Measurements from ENCODE around the gene CAV1.

Gene CAV1

GRCh38 chr7:116505823-116506222, 19.0 kb upstream of the CAV1 start:
- no peak for DNase-seq

- no peak for DNase-seq
These were observed 14.8 kb upstream of the CAV1 start for GRCh38 chr7:116509982-116510579.

- DNase-seq, result no peak
These were observed 14.0 kb upstream of the CAV1 start for GRCh38 chr7:116510795-116511194.

- no peak for DNase-seq
These were observed 13.0 kb upstream of the CAV1 start for GRCh38 chr7:116511552-116512519.

- no peak for DNase-seq
These were observed 12.2 kb upstream of the CAV1 start for GRCh38 chr7:116512520-116513188.

- DNase-seq, result no peak
These were observed 9.3 kb upstream of the CAV1 start for GRCh38 chr7:116515584-116515983.

GRCh38 chr7:116516324-116516723, 8.5 kb upstream of the CAV1 start:
- no peak for DNase-seq

GRCh38 chr7:116517626-116518025, 7.2 kb upstream of the CAV1 start:
- DNase-seq, result no peak

GRCh38 chr7:116518961-116519360, 5.9 kb upstream of the CAV1 start:
- DNase-seq, result no peak

- no peak for DNase-seq
These were observed 3.7 kb upstream of the CAV1 start for GRCh38 chr7:116521046-116521664.

GRCh38 chr7:116522247-116522646, 2.6 kb upstream of the CAV1 start:
- peak; percentile 33 for DNase-seq

GRCh38 chr7:116524221-116524608, 621 bp upstream of the CAV1 start:
- DNase-seq, result no peak

- peak; percentile 48 for DNase-seq
These were observed 569 bp downstream of the CAV1 start for GRCh38 chr7:116525298-116525912.

GRCh38 chr7:116525913-116526861, 1.4 kb downstream of the CAV1 start:
- peak; percentile 81 for DNase-seq

GRCh38 chr7:116526897-116527296, 2.1 kb downstream of the CAV1 start:
- no peak for DNase-seq

- no peak for DNase-seq
These were observed 2.7 kb downstream of the CAV1 start for GRCh38 chr7:116527521-116527920.

GRCh38 chr7:116528008-116528789, 3.4 kb downstream of the CAV1 start:
- DNase-seq, result no peak

- no peak for DNase-seq
These were observed 4.4 kb downstream of the CAV1 start for GRCh38 chr7:116529250-116529649.

GRCh38 chr7:116530107-116530820, 5.4 kb downstream of the CAV1 start:
- no peak for DNase-seq

- no peak for DNase-seq
These were observed 7.4 kb downstream of the CAV1 start for GRCh38 chr7:116532102-116532688.
